Stimulated activated effector memory CD8-positive, alpha-beta T cell treated with anti-CD3 and anti-CD28 coated beads, Interleukin-12 subunit alpha, Interleukin-12 subunit beta, amount 100 ng/mL, for 72 hours (primary cell): ENCODE data around the gene DENND10.
"Not testable (repeated sequence)": the region's sequence is repeated elsewhere in the genome, so short reads cannot be mapped to it uniquely, and the experiment has no call there.

Source experiments
- ATAC-seq: fragments of 150-1000 bp; cut with Tn5 transposase; 2 replicates; pipeline ENCODE4 v1.10.0; 2021
- DNase-seq, 2 donors: peaks; one replicate each; pipeline ENCODE4 v3.0.0; 2021 to 2022; ENCODE audit warnings: low spot score in 2 of 2
- H3K27ac Mint-ChIP-seq: one replicate; pipeline ENCODE4 v1.8.0; 2022; ENCODE audit warnings: mild to moderate bottlenecking, mixed read lengths
- H3K36me3 Mint-ChIP-seq: one replicate; pipeline ENCODE4 v1.8.0; 2022; ENCODE audit warnings: mild to moderate bottlenecking, mixed read lengths
- H3K4me1 Mint-ChIP-seq: one replicate; pipeline ENCODE4 v1.8.0; 2022; ENCODE audit warnings: mixed read lengths
- H3K4me3 Mint-ChIP-seq: one replicate; pipeline ENCODE4 v1.8.0; 2022; ENCODE audit warnings: mild to moderate bottlenecking, mixed read lengths
- H3K9me3 Mint-ChIP-seq: one replicate; pipeline ENCODE4 v1.8.0; 2022; ENCODE audit warnings: mixed read lengths

DENND10 gene

DNA sequence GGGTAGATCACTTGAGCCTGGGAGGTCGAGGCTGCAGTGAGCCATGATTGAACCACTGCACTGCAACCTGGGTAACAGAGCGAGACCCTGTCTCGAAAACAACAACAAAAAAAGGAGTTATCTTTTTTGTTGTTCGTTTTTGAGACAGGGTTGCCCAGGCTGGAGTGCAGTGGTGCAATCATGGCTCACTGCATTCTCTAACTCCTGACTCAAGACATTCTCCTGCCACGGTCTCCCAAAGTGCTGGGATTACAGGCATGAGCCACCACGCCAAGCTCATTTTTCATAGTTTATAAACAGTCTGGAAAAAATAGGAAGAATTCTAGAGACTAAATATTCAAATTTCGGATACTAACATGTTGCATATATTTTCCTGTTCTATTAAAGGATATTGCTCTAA is 32.2 kb downstream of the DENND10 start:
- H3K27ac Mint-ChIP-seq = no peak overlapping the region
- H3K4me3 Mint-ChIP-seq = no peak overlapping the region
- H3K4me1 Mint-ChIP-seq = peaks cover 55% of the 10 kb centered on the region
- no peak for ATAC-seq
- H3K36me3 Mint-ChIP-seq = peaks cover 79% of the 10 kb centered on the region
- H3K9me3 Mint-ChIP-seq = no peaks in the 10 kb centered on the region
- DNase-seq = no peak

GRCh38 chr10:119137878-119138277 is 34.0 kb downstream of the DENND10 start:
- ATAC-seq, H3K9me3 Mint-ChIP-seq, H3K4me3 Mint-ChIP-seq, H3K27ac Mint-ChIP-seq, DNase-seq: not testable (repeated sequence)
- H3K4me1 Mint-ChIP-seq = peaks cover 38% of the 10 kb centered on the region
- peaks cover 70% of the 10 kb centered on the region for H3K36me3 Mint-ChIP-seq

DNA sequence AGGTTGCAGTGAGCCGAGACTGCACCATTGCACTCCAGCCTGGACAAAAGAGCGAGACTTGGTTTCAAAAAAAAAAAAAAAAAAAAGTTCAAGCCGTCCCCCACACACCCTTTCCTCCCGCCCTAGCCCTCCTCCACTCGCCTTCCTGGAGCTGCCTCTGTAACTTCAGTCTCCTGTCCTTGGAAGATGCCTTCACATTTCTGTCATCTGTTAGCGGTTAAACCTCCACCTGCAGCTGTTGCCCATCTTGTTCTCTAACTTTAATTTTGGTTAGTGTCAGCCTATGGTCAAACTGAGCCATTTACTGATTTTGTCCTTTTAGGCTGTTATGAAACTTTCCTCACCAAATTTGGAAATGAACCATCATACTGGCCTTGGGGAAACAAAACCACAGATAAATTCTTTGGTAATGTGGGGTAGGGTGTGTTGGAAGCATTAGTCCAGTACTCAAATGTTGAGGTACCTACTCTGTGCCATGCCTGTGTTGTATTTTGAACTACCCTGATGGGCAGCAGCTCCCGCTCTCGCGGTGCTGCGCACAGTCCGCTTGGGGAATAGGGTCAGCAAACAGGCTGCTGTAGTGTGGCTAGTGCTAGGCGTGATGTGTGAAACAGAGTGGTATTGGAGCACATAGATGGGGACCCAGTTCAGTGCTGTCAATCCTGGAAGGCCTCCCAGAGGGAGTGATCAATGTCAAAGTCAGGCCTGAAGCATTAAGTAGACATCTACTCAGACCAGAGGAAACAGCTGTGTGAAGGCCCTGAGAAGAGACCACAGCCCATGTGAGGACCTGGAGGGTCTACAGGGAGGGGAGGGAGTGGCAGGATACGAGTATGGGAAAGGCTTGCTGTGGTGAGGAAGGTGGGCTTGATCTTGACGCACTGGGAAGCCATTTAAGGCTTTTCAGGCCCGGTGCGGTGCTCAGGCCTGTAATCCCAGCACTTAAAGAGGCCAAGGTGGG is 34.7 kb downstream of the DENND10 start:
- Mint-ChIP-seq H3K9me3 (no peaks in the 10 kb centered on the region), H3K27ac (peak overlapping the region; percentile 73), H3K4me3 (no peak overlapping the region), H3K4me1 (peaks cover 30% of the 10 kb centered on the region), H3K36me3 (peaks cover 70% of the 10 kb centered on the region)
- DNase-seq = no peak
- ATAC-seq = no peak

GRCh38 chr10:119139464-119140067 is 35.7 kb downstream of the DENND10 start:
- H3K27ac Mint-ChIP-seq = peak overlapping the region; percentile 73
- peaks cover 67% of the 10 kb centered on the region for H3K36me3 Mint-ChIP-seq
- peak in 1 of 2 donors; percentile 76 for DNase-seq
- peaks cover 23% of the 10 kb centered on the region for H3K4me1 Mint-ChIP-seq
- peak; percentile 75 for ATAC-seq
- H3K4me3 Mint-ChIP-seq = no peak overlapping the region
- H3K9me3 Mint-ChIP-seq = no peaks in the 10 kb centered on the region

DNA sequence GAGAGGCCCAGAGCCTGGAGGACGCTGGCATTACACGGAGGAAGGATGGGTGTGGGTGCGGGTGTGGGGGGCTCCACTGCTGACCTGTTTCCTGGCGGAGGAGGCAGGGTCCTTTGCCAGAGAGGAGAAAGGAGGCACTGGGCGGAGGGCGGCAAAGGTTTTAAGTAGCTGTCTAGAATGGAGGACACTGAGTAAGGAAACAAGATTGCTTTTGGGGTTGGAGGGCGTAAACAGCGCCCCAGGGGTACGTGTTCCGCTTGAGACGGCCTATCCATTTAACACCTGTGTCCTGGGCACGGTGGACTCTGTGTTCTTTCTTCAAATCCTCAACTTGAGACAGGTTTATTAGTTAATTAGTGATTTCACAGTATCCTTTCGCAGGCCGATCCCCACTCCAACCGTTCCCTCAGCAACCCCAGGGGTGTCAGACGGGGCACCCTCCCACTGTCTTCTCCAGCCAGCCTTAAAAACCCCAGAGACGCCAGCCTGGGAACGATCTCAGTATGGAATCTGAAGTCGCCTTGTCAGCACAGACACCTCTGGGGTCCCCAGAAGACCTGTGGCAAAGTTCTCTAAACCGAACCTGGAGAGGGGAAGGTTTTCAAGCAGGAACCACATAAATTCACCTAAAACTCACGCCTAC is 36.8 kb downstream of the DENND10 start:
- no peak for ATAC-seq
- no peaks in the 10 kb centered on the region for H3K9me3 Mint-ChIP-seq
- peaks cover 67% of the 10 kb centered on the region for H3K36me3 Mint-ChIP-seq
- peaks cover 15% of the 10 kb centered on the region for H3K4me1 Mint-ChIP-seq
- no peak overlapping the region for H3K4me3 Mint-ChIP-seq
- no peak for DNase-seq
- H3K27ac Mint-ChIP-seq = no peak overlapping the region

GRCh38 chr10:119143657-119144056 is 39.7 kb downstream of the DENND10 start:
- no peak for DNase-seq
- H3K4me1 Mint-ChIP-seq = peaks cover 12% of the 10 kb centered on the region
- no peak for ATAC-seq
- no peaks in the 10 kb centered on the region for H3K9me3 Mint-ChIP-seq
- H3K4me3 Mint-ChIP-seq = no peak overlapping the region
- peaks cover 69% of the 10 kb centered on the region for H3K36me3 Mint-ChIP-seq
- H3K27ac Mint-ChIP-seq = peak overlapping the region; percentile 60

- Mint-ChIP-seq H3K27ac (peak overlapping the region; percentile 40), H3K36me3 (peaks cover 90% of the 10 kb centered on the region), H3K4me3 (no peak overlapping the region), H3K9me3 (no peaks in the 10 kb centered on the region), H3K4me1 (no peaks in the 10 kb centered on the region)
- ATAC-seq (no peak), DNase-seq (no peak)
These were observed 45.2 kb downstream of the DENND10 start for GRCh38 chr10:119149157-119149556.

- DNase-seq (no peak), ATAC-seq (no peak)
- no peaks in the 10 kb centered on the region for H3K9me3 Mint-ChIP-seq
- no peaks in the 10 kb centered on the region for H3K4me1 Mint-ChIP-seq
- peaks cover 95% of the 10 kb centered on the region for H3K36me3 Mint-ChIP-seq
- H3K27ac Mint-ChIP-seq = no peak overlapping the region
- H3K4me3 Mint-ChIP-seq = no peak overlapping the region
These were observed 45.8 kb downstream of the DENND10 start for GRCh38 chr10:119149729-119150128.

GRCh38 chr10:119151601-119152000 is 47.7 kb downstream of the DENND10 start:
- H3K27ac Mint-ChIP-seq, ATAC-seq: not testable (repeated sequence)
- H3K36me3 Mint-ChIP-seq = peaks cover 96% of the 10 kb centered on the region

GRCh38 chr10:119153041-119153440 is 49.1 kb downstream of the DENND10 start:
- no peak overlapping the region for H3K27ac Mint-ChIP-seq
- ATAC-seq = no peak
- no peaks in the 10 kb centered on the region for H3K9me3 Mint-ChIP-seq
- no peak overlapping the region for H3K4me3 Mint-ChIP-seq
- peaks cover 98% of the 10 kb centered on the region for H3K36me3 Mint-ChIP-seq
- no peak for DNase-seq
- no peaks in the 10 kb centered on the region for H3K4me1 Mint-ChIP-seq

More at GRCh38 chr10:119151601-119152000, 47.7 kb downstream of the DENND10 start:
- H3K4me3 Mint-ChIP-seq, H3K4me1 Mint-ChIP-seq, H3K9me3 Mint-ChIP-seq, DNase-seq: not testable (repeated sequence)

DNA sequence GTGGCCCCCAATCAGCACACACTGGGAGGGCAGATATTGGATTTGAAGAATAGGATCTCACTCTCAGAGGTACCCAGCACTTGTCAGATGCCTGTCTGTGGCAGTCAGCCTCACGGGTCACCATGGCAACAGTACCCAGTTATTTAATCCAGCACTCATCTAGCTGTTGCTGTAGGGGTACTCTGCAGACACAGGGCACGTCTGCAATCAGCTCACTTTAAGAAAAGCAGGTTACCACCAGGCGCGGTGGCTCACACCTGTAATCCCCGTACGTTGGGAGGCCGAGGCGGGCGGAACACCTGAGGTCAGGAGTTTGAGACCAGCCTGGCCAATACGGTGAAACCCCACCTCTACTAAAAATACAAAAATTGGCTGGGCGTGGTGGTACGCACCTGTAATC is 49.7 kb downstream of the DENND10 start:
- Mint-ChIP-seq H3K27ac (no peak overlapping the region), H3K9me3 (no peaks in the 10 kb centered on the region), H3K4me3 (no peak overlapping the region), H3K4me1 (no peaks in the 10 kb centered on the region), H3K36me3 (peaks cover 100% of the 10 kb centered on the region)
- no peak for DNase-seq
- no peak for ATAC-seq

DNA sequence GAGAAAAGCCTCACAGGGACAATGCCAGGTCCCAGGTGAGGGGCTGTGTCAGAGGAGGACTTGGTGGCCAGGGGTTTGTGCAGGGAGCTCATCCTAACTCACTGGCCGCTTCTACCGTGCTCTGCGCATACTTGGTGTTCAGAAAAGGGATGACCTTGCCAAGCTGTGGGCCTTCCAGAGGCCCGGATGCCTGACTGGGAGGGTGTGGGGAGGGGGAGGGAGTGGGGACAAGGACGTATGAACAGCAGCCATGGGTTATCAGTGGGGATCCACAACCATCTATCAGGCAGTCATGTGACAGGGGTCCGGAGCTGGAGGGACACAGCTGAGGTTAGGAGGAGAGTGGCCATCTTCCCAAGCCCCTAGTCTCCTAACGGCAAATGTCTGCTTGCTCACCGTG is 55.4 kb downstream of the DENND10 start:
- no peak overlapping the region for H3K27ac Mint-ChIP-seq
- ATAC-seq = no peak

DNA sequence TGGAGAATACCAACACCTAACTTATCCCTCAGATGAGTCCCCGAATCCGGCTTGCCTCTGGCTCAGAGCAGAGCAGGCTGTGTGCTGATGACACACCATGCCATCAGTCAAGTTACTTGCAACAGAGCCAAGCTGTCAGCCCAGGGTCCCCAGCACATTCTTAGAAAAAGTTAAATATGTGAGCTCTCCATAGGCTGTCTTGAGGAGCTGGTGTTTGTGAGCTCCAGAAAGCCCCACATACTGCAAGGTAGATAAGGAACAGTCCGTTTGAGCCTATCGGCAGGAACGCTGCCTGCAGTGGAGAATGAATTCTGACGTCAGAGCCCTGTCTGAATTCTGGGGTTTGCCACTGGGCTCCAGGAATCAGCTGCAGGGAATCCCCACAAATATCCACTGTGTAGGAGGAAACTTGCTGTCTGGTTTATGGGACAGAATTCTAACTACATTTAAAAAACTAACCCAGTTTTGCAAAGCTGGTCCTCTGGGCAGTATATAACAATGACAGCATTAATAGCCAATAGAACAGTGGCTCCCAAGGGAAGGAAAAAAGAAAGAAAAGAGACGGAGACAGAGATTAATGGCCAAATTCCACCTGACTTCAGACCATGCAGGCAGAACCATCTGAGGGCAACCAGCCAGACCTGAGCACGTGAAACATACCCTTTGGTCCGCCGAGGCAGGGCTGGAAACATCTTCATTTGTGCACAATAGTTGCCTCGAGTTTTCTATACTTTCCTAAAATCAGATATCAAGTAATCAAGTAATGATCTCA is 58.0 kb downstream of the DENND10 start:
- ATAC-seq = no peak
- Mint-ChIP-seq H3K9me3 (no peaks in the 10 kb centered on the region), H3K4me1 (peaks cover 40% of the 10 kb centered on the region), H3K4me3 (no peak overlapping the region), H3K36me3 (peaks cover 86% of the 10 kb centered on the region), H3K27ac (no peak overlapping the region)
- DNase-seq = no peak

More for the DNA sequence above, 55.4 kb downstream of the DENND10 start:
- DNase-seq = no peak
- Mint-ChIP-seq H3K4me1 (peaks cover 24% of the 10 kb centered on the region), H3K36me3 (peaks cover 100% of the 10 kb centered on the region), H3K9me3 (no peaks in the 10 kb centered on the region), H3K4me3 (no peak overlapping the region)

DNA sequence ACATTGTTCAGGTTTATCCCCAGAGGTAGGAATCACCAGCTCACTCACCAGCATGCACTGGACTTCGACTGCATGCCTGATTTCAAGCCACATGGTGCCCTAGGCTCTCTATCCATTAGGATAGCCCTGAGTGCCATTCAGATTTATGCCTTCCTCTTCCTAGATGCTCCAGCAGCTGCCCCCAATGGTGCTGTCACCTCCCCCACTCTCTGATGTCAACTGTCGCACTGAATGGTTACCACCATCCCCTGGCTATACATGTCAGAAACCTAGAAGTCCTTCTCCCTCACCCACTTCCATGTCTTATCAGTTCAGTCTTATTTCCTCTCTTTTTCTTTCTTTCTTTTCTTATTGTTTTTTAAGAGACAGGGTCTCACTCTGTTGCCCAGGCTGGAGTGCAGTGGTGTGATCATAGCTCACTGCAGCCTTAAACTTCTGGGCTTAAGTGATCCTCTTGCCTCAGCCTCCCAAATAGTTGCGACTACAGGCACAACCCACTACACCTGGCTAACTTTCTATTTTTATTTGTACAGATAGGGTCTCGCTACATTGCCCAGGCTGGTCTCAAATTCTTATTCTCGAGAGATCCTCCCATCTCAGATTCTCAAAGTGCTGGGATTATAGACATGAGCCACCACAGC is 58.7 kb downstream of the DENND10 start:
- Mint-ChIP-seq H3K4me3 (no peak overlapping the region), H3K27ac (no peak overlapping the region), H3K36me3 (peaks cover 86% of the 10 kb centered on the region), H3K9me3 (no peaks in the 10 kb centered on the region), H3K4me1 (peaks cover 44% of the 10 kb centered on the region)
- ATAC-seq (no peak), DNase-seq (no peak)
